Parathyroid adenoma (tissue), 2 donors: ENCODE data around the gene AGPS.
"Not testable (repeated sequence)": the region's sequence is repeated elsewhere in the genome, so short reads cannot be mapped to it uniquely, and the experiment has no call there.

Experiments used
- H2AFZ ChIP-seq: fragments of 300-600 bp; sonication (generic); one replicate; pipeline ENCODE4 v1.7.0; 2017; ENCODE audit warnings: antibody characterized with exemption, mild to moderate bottlenecking
- H3K27ac ChIP-seq: fragments of 300-600 bp; sonication (generic); one replicate; pipeline ENCODE4 v1.7.0; 2017
- H3K27me3 ChIP-seq: fragments of 300-600 bp; sonication (generic); one replicate; pipeline ENCODE4 v1.7.0; 2017; ENCODE audit warnings: low read length; ENCODE audit not compliant: control insufficient read depth, insufficient read depth
- H3K36me3 ChIP-seq: fragments of 300-600 bp; sonication (generic); one replicate; pipeline ENCODE4 v1.7.0; 2017; ENCODE audit warnings: low read length; ENCODE audit not compliant: control insufficient read depth, insufficient read depth
- H3K4me1 ChIP-seq: fragments of 300-600 bp; sonication (generic); one replicate; pipeline ENCODE4 v1.7.0; 2017; ENCODE audit warnings: control low read depth
- H3K4me2 ChIP-seq: fragments of 300-600 bp; sonication (generic); one replicate; pipeline ENCODE4 v1.7.0; 2017; ENCODE audit warnings: low read length
- H3K4me3 ChIP-seq: fragments of 300-600 bp; sonication (generic); one replicate; pipeline ENCODE4 v1.7.0; 2017; ENCODE audit warnings: low read depth, low read length
- H3K79me2 ChIP-seq: fragments of 300-600 bp; sonication (generic); one replicate; pipeline ENCODE4 v1.7.0; 2017; ENCODE audit warnings: control low read depth
- H3K9ac ChIP-seq: fragments of 300-600 bp; sonication (generic); one replicate; pipeline ENCODE4 v1.7.0; 2017; ENCODE audit warnings: mild to moderate bottlenecking
- H3K9me3 ChIP-seq: fragments of 300-600 bp; sonication (generic); one replicate; pipeline ENCODE4 v1.7.0; 2017; ENCODE audit warnings: low read length; ENCODE audit not compliant: control insufficient read depth
- CTCF ChIP-seq: fragments of 300-600 bp; sonication (generic); IDR thresholded peaks from one replicate; pipeline ENCODE4 v1.7.0; 2017; ENCODE audit warnings: antibody characterized with exemption, mild to moderate bottlenecking
- donor health status: primary hyperparathyroidism.

Gene AGPS

GRCh38 chr2:177363332-177363731 is 29.2 kb upstream of the AGPS start:
- Histone ChIP-seq H3K4me1 (peaks cover 6% of the 10 kb centered on the region), H3K27ac (no peak overlapping the region), H3K79me2 (no peaks in the 10 kb centered on the region), H3K9me3 (no peaks in the 10 kb centered on the region), H3K4me2 (no peak overlapping the region), H3K36me3 (no peaks in the 10 kb centered on the region), H3K4me3 (no peak overlapping the region), H3K27me3 (no peaks in the 10 kb centered on the region), H3K9ac (no peak overlapping the region), H2AFZ (no peak overlapping the region)
- no peak for TF ChIP-seq CTCF

- H3K9ac ChIP-seq, H3K4me2 ChIP-seq, H3K79me2 ChIP-seq, H3K36me3 ChIP-seq, H3K4me3 ChIP-seq, H3K4me1 ChIP-seq, H3K27me3 ChIP-seq, H3K27ac ChIP-seq, H2AFZ ChIP-seq, H3K9me3 ChIP-seq: not testable (repeated sequence)
These were observed 26.8 kb upstream of the AGPS start for GRCh38 chr2:177365764-177366163.

GRCh38 chr2:177368023-177368422 is 24.6 kb upstream of the AGPS start:
- H3K4me1 ChIP-seq, H3K9ac ChIP-seq, H3K27me3 ChIP-seq, H3K36me3 ChIP-seq, H3K9me3 ChIP-seq, H3K27ac ChIP-seq, H3K4me2 ChIP-seq, H3K79me2 ChIP-seq, H2AFZ ChIP-seq, H3K4me3 ChIP-seq: not testable (repeated sequence)

DNA sequence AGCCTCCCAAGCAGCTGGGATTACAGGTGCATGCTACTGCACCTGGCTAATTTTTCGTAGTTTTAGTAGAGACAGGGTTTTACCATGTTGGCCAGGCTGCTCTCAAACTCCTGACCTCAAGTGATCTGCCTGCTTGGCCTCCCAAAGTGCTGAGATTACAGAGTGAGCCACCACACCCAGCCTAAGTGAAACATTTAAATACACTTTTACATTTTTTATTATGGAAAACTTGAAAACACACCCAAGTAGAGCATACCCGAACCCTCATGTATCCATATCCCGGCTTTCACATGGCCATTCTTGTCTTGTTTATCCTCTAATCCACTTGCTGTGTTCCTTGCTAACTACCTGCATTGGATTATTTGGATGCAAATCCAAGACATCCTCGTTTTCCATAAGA is 13.2 kb upstream of the AGPS start:
- Histone ChIP-seq H3K4me2 (no peak overlapping the region), H3K27me3 (no peaks in the 10 kb centered on the region), H3K4me3 (no peak overlapping the region), H3K4me1 (no peaks in the 10 kb centered on the region), H3K9me3 (no peaks in the 10 kb centered on the region), H3K27ac (no peak overlapping the region), H3K36me3 (no peaks in the 10 kb centered on the region), H3K9ac (no peak overlapping the region), H3K79me2 (no peaks in the 10 kb centered on the region), H2AFZ (no peak overlapping the region)
- TF ChIP-seq CTCF = no peak

DNA sequence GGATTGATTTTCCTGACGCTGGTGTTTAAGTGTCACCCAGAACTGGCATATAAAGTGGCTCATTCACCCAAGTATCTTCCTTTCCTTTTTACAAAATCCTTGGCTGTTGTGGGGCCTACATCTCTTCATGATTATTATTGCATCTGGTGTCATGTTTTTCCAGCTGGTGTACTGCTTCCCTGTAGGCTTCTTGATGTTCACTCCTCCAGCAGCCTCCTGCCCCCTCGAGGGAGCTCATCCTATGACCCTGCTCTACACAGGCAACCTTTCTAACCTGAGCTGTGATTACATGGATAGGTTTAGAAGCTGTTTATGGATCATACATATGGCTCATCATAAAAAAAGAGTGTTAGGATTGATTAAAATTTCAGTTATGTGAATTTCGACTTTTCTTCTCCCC is 12.4 kb upstream of the AGPS start:
- Histone ChIP-seq H3K79me2 (no peaks in the 10 kb centered on the region), H3K27ac (no peak overlapping the region), H3K4me2 (no peak overlapping the region), H3K27me3 (no peaks in the 10 kb centered on the region), H3K4me1 (no peaks in the 10 kb centered on the region), H2AFZ (no peak overlapping the region), H3K4me3 (no peak overlapping the region), H3K9me3 (no peaks in the 10 kb centered on the region), H3K9ac (no peak overlapping the region), H3K36me3 (no peaks in the 10 kb centered on the region)
- TF ChIP-seq CTCF = no peak

DNA sequence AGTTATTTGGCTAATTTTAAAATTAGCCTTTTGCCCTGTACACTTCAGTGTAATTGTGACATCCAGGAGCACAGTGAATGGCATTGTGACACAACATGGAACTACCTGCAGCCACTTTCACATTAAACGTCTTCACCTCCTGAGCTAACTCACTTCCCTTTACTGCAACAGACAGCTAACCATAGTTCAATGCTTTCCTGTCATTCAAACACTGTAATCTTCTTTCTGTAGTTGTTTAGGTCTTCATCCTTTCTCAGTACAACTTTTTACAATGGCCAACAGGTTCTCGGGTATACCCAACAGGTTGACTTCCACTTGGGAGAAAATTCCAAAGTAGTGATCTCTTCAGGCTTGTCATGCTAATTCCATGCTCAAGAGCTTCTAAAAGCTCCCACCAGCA is 8.6 kb upstream of the AGPS start:
- no peak overlapping the region for H2AFZ ChIP-seq
- H3K4me2 ChIP-seq = no peak overlapping the region
- H3K27me3 ChIP-seq = no peaks in the 10 kb centered on the region
- H3K9ac ChIP-seq = no peak overlapping the region
- no peak overlapping the region for H3K27ac ChIP-seq
- H3K36me3 ChIP-seq = no peaks in the 10 kb centered on the region
- H3K79me2 ChIP-seq = no peaks in the 10 kb centered on the region
- no peak for TF ChIP-seq CTCF
- H3K9me3 ChIP-seq = no peaks in the 10 kb centered on the region
- no peak overlapping the region for H3K4me3 ChIP-seq
- H3K4me1 ChIP-seq = no peaks in the 10 kb centered on the region
